Measurements from ENCODE around the gene MTA3.
"Not testable (repeated sequence)": the region's sequence is repeated elsewhere in the genome, so short reads cannot be mapped to it uniquely, and the experiment has no call there.

The MTA3 gene

DNA sequence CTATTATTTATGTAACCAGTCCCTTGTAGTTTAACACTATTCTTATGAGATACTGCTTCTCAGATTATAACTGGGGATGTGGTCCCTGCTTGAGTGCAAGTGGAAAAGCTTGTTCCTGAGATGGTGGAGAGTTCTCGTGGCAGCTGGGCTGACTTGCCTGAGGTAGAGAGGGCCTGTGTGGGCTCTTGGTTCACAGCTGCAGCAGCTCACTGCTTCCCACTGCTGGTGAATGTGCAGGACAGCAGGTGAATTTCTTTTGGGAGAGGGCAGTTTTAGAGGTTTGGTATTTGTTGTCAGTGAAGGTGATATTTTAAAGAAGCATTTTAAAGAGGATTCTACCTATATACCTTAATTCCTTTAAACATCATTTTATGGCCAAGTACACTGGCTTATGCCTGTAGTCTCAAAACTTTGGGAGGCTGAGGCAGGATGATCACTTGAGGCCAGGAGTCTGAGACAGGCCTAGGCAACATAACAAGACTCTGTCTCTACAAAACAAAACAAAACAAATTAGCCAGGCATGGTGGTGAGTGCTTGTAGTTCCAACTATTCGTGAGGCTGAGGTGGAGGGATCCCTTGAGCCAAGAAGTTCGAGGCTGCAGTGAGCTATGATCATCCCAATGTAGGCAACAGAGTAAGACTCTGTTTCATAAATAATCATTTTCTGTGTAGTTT, 94.8 kb downstream of the MTA3 start:
- DNase-seq (ENCODE audit: low read depth in 2 of 2) = peak; percentile 30 to 34

DNA sequence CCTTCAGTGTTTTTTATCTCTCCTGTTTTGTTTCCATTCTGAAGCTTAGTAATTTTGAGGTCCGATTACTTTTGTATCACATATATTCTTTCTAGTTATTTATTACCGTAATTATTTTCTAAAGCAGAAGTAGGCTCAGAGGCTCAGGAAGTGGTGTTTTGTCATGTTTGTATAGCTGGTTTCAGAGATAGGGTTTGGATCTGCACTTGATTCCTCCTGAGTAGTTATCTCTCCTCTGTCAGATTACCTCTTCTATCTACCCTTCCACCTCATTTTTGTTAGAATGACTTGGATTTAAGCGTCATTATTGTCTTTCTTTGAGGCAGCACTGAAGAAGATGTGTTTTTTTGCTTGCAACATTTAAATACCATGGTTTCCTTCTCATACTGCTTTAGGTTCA, 95.4 kb downstream of the MTA3 start:
- DNase-seq (ENCODE audit: low read depth in 2 of 2) = no peak

DNA sequence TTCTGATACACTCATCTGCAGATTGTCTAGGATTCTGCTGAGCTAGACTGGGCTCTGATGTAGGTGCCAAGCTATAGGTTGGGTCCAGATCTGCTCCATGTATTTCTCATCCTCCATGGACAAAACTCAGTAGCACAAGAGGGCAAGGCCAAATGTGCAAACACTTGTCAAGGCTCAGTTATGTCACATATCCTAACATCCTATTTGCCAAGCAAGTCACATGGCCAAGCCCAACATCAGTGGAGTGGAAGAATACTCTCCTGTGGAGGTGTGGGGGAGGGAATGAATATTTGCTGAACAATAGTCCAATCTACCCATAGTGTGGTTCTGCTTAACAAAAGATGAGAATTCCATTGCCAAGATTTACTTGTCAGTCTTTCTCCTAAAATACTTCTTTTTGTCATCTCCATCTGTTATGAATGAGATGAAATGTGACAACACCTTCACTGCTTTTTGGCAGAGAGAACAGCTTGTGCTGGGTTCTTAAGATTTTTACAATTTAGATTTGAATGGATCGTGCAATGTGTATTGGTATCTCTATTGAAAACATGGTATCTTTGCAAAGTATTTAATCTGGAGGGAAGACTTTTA, 105.7 kb downstream of the MTA3 start:
- no peak for DNase-seq (ENCODE audit: low read depth in 2 of 2)

GRCh38 chr2:42675815-42676214, 107.4 kb downstream of the MTA3 start:
- no peak for DNase-seq (ENCODE audit: low read depth in 2 of 2)

DNA sequence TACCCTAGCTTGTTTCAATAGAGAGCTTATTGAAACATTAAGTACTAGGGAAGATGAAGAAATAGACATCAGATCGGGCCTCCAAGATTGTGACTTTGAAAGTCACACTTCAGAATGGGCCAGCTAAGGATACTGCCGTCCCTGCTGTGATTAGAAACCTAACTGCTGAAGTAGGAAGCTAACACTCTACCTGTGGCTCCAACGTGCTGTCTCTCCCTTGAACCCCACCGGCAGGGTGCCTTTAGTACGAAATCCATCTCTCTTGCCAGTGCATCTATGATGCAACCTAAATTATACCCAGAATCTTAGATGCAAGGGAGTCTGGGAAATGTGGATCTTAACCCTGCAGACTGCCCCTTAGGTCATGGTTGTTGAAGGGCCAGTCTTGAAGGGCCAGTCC, 116.9 kb downstream of the MTA3 start:
- DNase-seq (ENCODE audit: low read depth in 2 of 2) = no peak

DNA sequence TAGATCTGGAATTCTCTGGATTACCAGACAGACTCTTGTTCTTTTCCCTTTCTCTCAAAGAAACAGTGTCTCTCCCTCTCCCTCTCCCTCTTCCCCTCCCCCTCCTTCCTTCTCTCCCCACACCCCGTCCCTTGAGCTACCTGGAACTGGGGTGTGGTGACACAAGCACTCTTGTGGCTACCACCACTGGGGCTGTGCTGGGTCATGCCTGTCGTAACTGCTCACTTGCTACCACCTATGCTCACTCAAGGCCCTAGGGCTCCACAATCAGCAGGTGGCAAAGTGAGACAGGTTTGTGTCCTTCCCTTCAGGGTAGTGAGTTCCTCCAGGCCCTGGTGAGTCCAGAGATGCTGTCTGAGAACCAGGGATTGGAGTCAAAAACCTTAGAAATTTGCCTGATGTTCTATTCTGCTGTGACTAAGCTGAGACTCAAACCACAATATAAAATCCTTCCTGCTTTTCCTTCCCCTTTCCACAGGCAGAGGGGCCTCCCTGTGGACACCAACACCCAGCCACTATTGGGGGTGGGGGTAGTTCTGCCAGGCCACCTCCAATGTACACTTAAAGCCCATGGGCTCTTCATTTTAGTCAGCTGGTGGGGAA, 124.7 kb downstream of the MTA3 start:
- no peak for DNase-seq (ENCODE audit: low read depth in 2 of 2)

DNA sequence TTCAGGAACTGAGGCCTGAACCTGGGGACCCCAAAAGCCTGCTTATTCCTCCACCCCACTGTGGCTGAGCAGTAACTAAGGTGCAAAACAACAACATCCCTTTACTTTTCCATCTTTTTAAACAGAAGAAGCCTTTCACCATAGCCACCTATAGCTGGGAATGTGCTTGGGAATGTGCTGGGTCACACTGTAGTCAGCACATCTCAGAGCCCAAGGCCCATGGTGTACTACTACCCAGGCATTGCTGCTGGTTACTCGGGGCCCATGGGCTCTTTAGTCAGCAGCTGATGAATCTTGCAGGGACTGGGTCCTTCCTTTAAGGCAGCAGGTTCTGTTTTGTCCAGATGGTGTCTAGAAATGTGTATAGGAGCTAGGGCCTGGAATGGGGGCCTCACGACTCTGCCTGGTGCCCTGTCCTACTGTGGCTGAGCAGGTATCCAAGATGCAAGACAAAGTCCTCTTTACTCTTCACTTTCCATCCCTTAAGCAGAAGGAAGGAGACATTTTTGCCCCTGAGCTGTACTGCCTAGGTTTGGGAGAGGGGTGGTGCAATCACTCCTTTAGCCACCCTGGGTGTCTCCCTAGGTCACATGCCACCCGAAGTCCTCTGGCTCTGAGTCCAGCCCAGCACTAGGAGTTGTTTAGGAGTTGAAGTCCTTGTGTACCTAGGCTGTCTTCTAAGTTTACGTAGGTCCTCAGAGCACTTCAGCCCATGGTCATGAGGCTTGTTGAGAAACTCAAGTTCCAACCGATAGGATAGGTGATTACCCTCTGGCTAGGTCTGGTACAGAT, 125.5 kb downstream of the MTA3 start:
- DNase-seq (ENCODE audit: low read depth in 2 of 2) = no peak

DNA sequence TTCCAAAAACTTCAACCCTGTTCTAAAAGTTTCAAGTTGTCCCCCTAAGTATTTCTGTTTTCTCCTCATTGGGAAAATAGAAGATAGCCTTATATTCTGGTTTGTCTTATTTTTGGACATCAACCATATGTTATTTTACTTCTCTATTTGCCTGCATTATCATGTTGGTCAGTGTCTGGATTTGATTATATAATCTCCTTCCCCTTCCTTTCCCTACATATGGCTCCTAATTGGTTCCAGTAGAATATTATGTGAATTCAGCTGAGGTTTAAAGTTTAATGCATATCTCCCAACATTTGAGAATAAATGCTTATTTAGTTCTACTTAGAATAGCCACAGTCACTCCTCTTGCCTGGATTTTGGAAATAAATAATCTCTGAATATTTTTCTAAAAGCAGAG, 128.6 kb downstream of the MTA3 start:
- DNase-seq (ENCODE audit: low read depth in 2 of 2) = no peak

- no peak for DNase-seq (ENCODE audit: low read depth in 2 of 2)
These were observed 130.5 kb downstream of the MTA3 start for GRCh38 chr2:42698940-42699339.

DNA sequence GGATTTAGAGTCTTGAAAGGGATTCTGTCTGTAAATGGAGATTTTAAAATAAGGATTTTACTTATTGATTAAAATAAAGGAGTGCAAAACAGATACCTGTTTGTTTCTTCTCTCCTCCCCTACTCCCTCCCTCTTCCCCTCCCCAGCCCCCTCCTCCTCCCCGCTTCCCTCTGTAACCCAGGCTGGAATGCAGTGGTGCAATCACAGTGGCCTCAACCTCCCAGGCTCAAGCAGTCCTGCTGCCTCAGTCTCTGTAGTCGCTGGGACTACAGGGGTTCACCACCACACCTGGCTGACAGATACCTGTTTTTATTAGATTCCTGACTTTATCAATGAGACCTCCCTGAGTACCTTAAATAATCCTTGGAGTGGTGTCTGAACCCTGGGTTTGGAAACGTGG, 138.4 kb downstream of the MTA3 start:
- DNase-seq (ENCODE audit: low read depth in 2 of 2) = no peak

DNA sequence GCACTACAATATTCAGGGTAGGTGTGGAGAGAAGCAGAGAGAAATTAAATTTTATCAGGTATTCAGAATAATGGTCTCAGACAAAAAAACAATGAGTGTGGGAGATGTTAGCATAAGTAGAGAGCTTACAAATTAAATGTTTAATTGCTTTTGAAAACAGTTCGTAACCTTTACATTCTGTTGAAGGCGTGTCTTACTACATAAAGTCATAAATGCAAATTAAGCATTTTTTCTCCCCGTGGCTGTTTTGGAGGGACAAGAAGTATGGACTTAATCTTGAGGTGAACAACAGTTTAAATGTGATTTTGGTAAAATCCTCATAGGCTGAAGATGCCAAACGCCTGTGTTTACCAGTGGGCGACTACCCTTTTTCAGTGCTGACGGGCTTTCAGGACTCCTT, 139.7 kb downstream of the MTA3 start:
- no peak for DNase-seq (ENCODE audit: low read depth in 2 of 2)

DNA sequence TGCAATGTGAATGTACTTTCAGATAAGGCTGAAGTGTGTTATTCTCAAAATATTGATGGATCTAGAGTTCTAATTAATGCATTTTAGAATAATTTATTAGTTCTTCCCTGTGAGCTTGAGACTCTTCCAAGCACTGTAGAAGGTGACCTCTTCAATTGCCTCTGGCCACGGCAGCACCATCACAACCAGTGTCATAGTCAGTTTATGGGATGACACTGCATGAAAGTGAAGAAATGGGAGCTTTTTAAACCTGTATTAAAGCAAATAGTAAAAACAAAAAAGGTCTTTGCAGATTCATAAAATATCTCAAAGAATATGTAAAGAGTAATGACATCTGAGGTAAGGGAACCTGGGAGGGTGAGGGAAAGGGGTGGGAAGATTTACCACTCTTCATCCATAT, 143.5 kb downstream of the MTA3 start:
- no peak for DNase-seq (ENCODE audit: low read depth in 2 of 2)

- DNase-seq (ENCODE audit: low read depth in 2 of 2) = no peak
These were observed 144.5 kb downstream of the MTA3 start for GRCh38 chr2:42712934-42713333.

- no peak for DNase-seq (ENCODE audit: low read depth in 2 of 2)
These were observed 145.5 kb downstream of the MTA3 start for GRCh38 chr2:42713920-42714319.

DNA sequence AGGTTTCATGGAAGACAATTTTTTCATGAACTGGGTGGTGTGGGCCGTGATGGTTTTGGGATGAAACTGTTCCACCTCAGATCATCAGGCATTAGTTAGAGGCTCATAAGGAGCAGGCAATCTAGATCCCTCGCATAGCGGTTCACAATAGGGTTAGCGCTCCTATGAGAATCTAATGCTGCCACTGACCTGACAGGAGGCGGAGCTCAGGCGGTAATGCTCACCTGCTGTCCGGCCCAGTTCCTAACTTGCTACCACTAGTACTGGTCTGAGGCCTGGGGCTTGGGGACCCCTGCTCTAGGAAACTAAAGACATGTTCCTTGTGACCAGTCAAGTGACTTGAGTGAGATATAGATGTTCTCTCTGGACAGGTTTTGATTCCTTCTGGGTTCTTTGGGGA, 146.3 kb downstream of the MTA3 start:
- DNase-seq (ENCODE audit: low read depth in 2 of 2) = no peak

- DNase-seq (ENCODE audit: low read depth in 2 of 2) = no peak
These were observed 153.5 kb downstream of the MTA3 start for GRCh38 chr2:42721898-42722297.

GRCh38 chr2:42722320-42723190, 154.1 kb downstream of the MTA3 start:
- DNase-seq (ENCODE audit: low read depth in 2 of 2) = peak in 1 of 2 experiments; percentile 8

- DNase-seq (ENCODE audit: low read depth in 2 of 2) = no peak
These were observed 155.0 kb downstream of the MTA3 start for GRCh38 chr2:42723465-42723864.

GRCh38 chr2:42724886-42725285, 156.5 kb downstream of the MTA3 start:
- DNase-seq (ENCODE audit: low read depth in 2 of 2) = no peak

GRCh38 chr2:42725657-42726056, 157.2 kb downstream of the MTA3 start:
- no peak for DNase-seq (ENCODE audit: low read depth in 2 of 2)

DNA sequence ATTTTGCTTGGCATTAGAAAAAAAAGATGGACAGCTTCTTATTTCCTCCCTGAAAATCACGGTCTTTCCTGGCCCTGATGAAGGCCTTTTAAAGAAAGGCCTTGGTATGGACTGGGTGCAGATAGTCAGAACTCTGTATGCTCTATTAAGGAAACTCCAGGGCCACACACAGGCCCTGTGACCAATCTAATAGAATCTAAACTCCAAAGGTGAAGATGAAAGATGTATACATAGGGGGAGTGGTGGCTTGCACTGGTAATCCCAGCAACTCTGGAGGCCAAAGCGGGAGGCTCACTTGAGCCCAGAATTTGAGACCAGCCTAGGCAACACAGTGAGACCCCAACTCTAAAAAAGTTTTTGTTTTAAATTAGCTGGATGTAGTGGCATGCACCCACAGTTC, 158.2 kb downstream of the MTA3 start:
- no peak for DNase-seq (ENCODE audit: low read depth in 2 of 2)

- not testable (repeated sequence) for DNase-seq (ENCODE audit: low read depth in 2 of 2)
These were observed 162.9 kb downstream of the MTA3 start for GRCh38 chr2:42731316-42731715.

All from stimulated activated CD4-positive, alpha-beta T cell treated with anti-CD3 and anti-CD28 coated beads, Interleukin-12 subunit alpha, Interleukin-12 subunit beta, amount 100 ng/mL, for 24 hours (primary cell).